Measurements from ENCODE around the gene RANBP10. TPM values are rescaled to one million over a fixed set of nuclear protein-coding genes. Genes with fewer than 3 reads are reported as not detected.

The RANBP10 gene
- total RNA-seq, 4 donors from 2014 or later: 15.0 to 24.6 (median 17.9) TPM

- DNase-seq (ENCODE audit: low spot score in 2 of 2): peak in 1 of 2 donors; percentile 38
- intact Hi-C loops (cut with DNase I; ENCODE audit: low total_unique reads): no loop called here
- H3K4me3 ChIP-seq (ENCODE audit: low read depth, poor library complexity, severe bottlenecking): peak overlapping the region; percentile 98
- TF ChIP-seq POLR2A (IDR thresholded peaks at IDR 0.05) (no peak), CTCF (IDR thresholded peaks at IDR 0.05) (no peak)
- 3 to 4% methylated on average over 5 of the region's 5 CpGs for WGBS, 2 donors
Observed at GRCh38 chr16:67719778-67720144, 86.6 kb downstream of the RANBP10 start.

- WGBS, 2 donors: 0% methylated on average over 24 to 27 of the region's 59 CpGs
- peak in 1 of 3 donors; percentile 17 for TF ChIP-seq CTCF (IDR thresholded peaks at IDR 0.05)
- TF ChIP-seq POLR2A (IDR thresholded peaks at IDR 0.05): peak in 1 of 2 donors; percentile 52
- intact Hi-C loops (cut with DNase I; ENCODE audit: low total_unique reads): no loop called here
Observed at GRCh38 chr16:67719048-67719777, 87.1 kb downstream of the RANBP10 start, which contains the start of gene GFOD2. Gene GFOD2, minus strand, starts transcription at chr16:67719316. Its CDS starts 33,601 bp downstream, at chr16:67685715.

GRCh38 chr16:67718668-67719047 lies 87.7 kb downstream of the RANBP10 start:
- H3K4me3 ChIP-seq (ENCODE audit: low read depth, poor library complexity, severe bottlenecking): peak overlapping the region; percentile 98
- 0 to 1% methylated on average over 11 to 14 of the region's 14 CpGs for WGBS, 2 donors
- no peak for DNase-seq (ENCODE audit: low spot score in 2 of 2)
- intact Hi-C loops (cut with DNase I; ENCODE audit: low total_unique reads): no loop called here
- TF ChIP-seq CTCF (IDR thresholded peaks at IDR 0.05) (no peak), POLR2A (IDR thresholded peaks at IDR 0.05) (no peak)

More at GRCh38 chr16:67719048-67719777, 87.1 kb downstream of the RANBP10 start, which contains the start of gene GFOD2:
- peak within 1 kb of the TSS; percentile 98 for H3K4me3 ChIP-seq (ENCODE audit: low read depth, poor library complexity, severe bottlenecking)
- peak; percentile 94 to 99 for DNase-seq (ENCODE audit: low spot score in 2 of 2)

GRCh38 chr16:67716097-67716496 lies 90.3 kb downstream of the RANBP10 start:
- 93 to 95% methylated on average over 2 of the region's 2 CpGs for WGBS, 2 donors
- H3K4me3 ChIP-seq (ENCODE audit: low read depth, poor library complexity, severe bottlenecking): no peak overlapping the region
- DNase-seq (ENCODE audit: low spot score in 2 of 2): no peak
- TF ChIP-seq CTCF (IDR thresholded peaks at IDR 0.05) (no peak), POLR2A (IDR thresholded peaks at IDR 0.05) (no peak)
- intact Hi-C loops (cut with DNase I; ENCODE audit: low total_unique reads): no loop called here

- DNase-seq (ENCODE audit: low spot score in 2 of 2): no peak
- WGBS, 2 donors: 67 to 81% methylated on average over 1 of the region's 1 CpG
- TF ChIP-seq CTCF (IDR thresholded peaks at IDR 0.05): no peak
- no peak for TF ChIP-seq POLR2A (IDR thresholded peaks at IDR 0.05)
- H3K4me3 ChIP-seq (ENCODE audit: low read depth, poor library complexity, severe bottlenecking): no peak overlapping the region
- intact Hi-C loops (cut with DNase I; ENCODE audit: low total_unique reads): no loop called here
Observed at GRCh38 chr16:67714522-67714921, 91.8 kb downstream of the RANBP10 start.
